Activated naive CD4-positive, alpha-beta T cell treated with anti-CD3 and anti-CD28 coated beads, Interleukin-2, amount 50 U/mL, for 16 hours (primary cell): ENCODE data around the gene NTRK2.

Experiments used
- DNase-seq: peaks from one replicate; pipeline ENCODE4 v3.0.0-alpha.2; 2020

NTRK2 gene

GRCh38 chr9:84823421-84824271 is 154.1 kb downstream of the NTRK2 start:
- no peak for DNase-seq

- no peak for DNase-seq
These were observed 157.8 kb downstream of the NTRK2 start for GRCh38 chr9:84827216-84827765.

GRCh38 chr9:84828046-84828445 is 158.5 kb downstream of the NTRK2 start:
- DNase-seq: no peak

- DNase-seq: no peak
These were observed 159.9 kb downstream of the NTRK2 start for GRCh38 chr9:84829471-84829870.

GRCh38 chr9:84829997-84830696 is 160.6 kb downstream of the NTRK2 start:
- DNase-seq: no peak

- no peak for DNase-seq
These were observed 161.8 kb downstream of the NTRK2 start for GRCh38 chr9:84831377-84831776.

- no peak for DNase-seq
These were observed 162.9 kb downstream of the NTRK2 start for GRCh38 chr9:84832453-84832852.

GRCh38 chr9:84834426-84834825 is 164.9 kb downstream of the NTRK2 start:
- DNase-seq: no peak

- DNase-seq: no peak
These were observed 166.2 kb downstream of the NTRK2 start for GRCh38 chr9:84835745-84836144.

- no peak for DNase-seq
These were observed 169.3 kb downstream of the NTRK2 start for GRCh38 chr9:84838879-84839278.

GRCh38 chr9:84839541-84839940 is 170.0 kb downstream of the NTRK2 start:
- no peak for DNase-seq

GRCh38 chr9:84841931-84842330 is 172.4 kb downstream of the NTRK2 start:
- DNase-seq: no peak

GRCh38 chr9:84843175-84843824 is 173.8 kb downstream of the NTRK2 start:
- DNase-seq: no peak

- no peak for DNase-seq
These were observed 176.7 kb downstream of the NTRK2 start for GRCh38 chr9:84845956-84846900.

GRCh38 chr9:84846906-84847305 is 177.4 kb downstream of the NTRK2 start:
- no peak for DNase-seq

GRCh38 chr9:84849049-84849448 is 179.5 kb downstream of the NTRK2 start:
- no peak for DNase-seq

- no peak for DNase-seq
These were observed 181.4 kb downstream of the NTRK2 start for GRCh38 chr9:84850830-84851392.

- no peak for DNase-seq
These were observed 182.5 kb downstream of the NTRK2 start for GRCh38 chr9:84851935-84852585.

- no peak for DNase-seq
These were observed 183.2 kb downstream of the NTRK2 start for GRCh38 chr9:84852617-84853301.

- no peak for DNase-seq
These were observed 186.7 kb downstream of the NTRK2 start for GRCh38 chr9:84856181-84856632.

- DNase-seq: no peak
These were observed 187.7 kb downstream of the NTRK2 start for GRCh38 chr9:84857211-84857610.
